ENCODE results near the gene ENTPD1. TPM values are rescaled to one million over a fixed set of nuclear protein-coding genes. Genes with fewer than 3 reads are reported as not detected.
"Not testable (repeated sequence)": the region's sequence is repeated elsewhere in the genome, so short reads cannot be mapped to it uniquely, and the experiment has no call there.

ENTPD1 gene
- total and polyA plus RNA-seq, 12 donors = 4.5 to 35.2 (median 18.3) TPM

- intact Hi-C loops (cut with DNase I) = no loop called here
- no peaks in the 10 kb centered on the region for H3K27me3 ChIP-seq
- no peak overlapping the region for H3K4me3 ChIP-seq
- 91 to 98% (median 94%) methylated on average over 4 of the region's 4 CpGs for WGBS, 4 donors
- no peak for DNase-seq
- H3K4me1 ChIP-seq (replicated peaks in 1 of 2) = no peaks in the 10 kb centered on the region
- peaks cover 0 to 34% of the 10 kb centered on the region in 2 donors for H3K36me3 ChIP-seq (replicated peaks in 1 of 2)
- TF ChIP-seq POLR2A (IDR thresholded peaks at IDR 0.05) = no peak
- no peak for TF ChIP-seq CTCF (IDR thresholded peaks at IDR 0.05)
- H3K9me3 ChIP-seq (replicated peaks in 1 of 3) = no peaks in the 10 kb centered on the region
- H3K27ac ChIP-seq = no peak overlapping the region
Measured at GRCh38 chr10:95896071-95896850, 140.3 kb downstream of the ENTPD1 start.

DNA sequence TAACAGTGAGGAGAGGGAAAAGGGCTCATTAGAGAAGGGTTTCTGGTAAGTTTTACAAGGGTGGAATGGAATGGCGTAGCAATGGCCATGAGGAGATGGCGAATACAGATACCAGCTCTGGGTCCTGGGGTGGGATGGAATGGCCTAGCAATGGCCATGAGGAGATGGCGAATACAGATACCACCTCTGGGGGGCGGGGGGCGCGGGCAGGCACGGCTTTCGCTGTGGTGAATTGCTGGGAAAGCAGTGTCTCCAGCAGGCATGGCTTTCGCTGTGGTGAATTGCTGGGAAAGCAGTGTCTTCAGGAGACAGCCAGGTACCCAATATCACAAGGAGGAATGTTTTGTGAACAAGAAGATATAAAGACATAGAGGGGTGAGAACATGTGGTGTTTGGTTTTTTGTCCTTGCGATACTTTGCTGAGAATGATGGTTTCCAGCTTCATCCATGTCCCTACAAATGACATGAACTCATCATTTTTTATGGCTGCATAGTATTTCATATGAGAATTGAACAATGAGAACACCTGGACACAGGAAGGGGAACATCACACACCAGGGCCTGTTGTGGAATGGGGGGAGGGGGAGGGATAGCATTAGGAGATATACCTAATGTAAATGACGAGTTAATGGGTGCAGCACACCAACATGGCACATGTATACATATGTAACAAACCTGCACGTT, 150.1 kb downstream of the ENTPD1 start:
- 94 to 96% (median 96%) methylated on average over 12 of the region's 12 CpGs for WGBS, 4 donors
- H3K36me3 ChIP-seq (replicated peaks in 1 of 2); H3K9me3 ChIP-seq (replicated peaks in 1 of 3); intact Hi-C loops (cut with DNase I); H3K27me3 ChIP-seq; H3K27ac ChIP-seq; H3K4me3 ChIP-seq; DNase-seq: not testable (repeated sequence)
- peaks cover 23 to 30% of the 10 kb centered on the region in 2 donors for H3K4me1 ChIP-seq (replicated peaks in 1 of 2)

DNA sequence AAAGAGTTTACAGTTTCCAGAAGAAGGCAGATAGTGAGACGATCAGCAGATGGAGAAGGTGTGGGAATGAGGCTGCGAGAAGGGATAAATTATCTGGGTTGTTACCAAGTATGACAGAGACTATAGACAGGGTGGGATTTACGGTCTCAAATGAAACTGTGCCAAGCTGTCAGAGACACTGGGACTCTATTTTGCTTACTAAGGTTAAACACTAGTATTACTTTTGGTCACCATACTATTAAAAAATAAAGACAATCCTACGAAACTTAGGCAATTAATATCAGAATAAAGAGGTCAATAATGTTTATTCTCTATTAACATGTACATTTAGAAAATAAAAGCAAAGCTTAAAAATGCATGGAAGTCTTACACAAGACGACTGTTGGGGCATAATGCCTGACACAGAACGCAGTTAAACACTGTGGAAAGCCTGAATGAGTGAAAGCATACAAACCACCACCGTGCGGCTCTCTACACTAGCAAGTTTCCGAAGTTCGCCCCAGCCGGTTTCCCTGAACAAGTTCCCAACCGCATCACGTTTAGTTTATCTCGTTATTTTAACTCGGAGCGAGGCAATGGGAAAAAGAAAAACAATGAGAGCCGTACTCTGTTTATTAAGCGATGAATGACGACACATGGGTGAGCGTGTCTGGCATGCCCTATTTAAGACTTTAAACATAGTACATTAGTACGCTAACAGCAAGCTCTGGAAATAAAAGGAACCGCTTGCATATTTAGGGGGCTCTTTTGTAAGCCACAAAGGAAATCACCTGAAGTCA, 150.9 kb downstream of the ENTPD1 start:
- Histone ChIP-seq H3K27ac (peak overlapping the region; percentile 75 to 93 (median 85)), H3K27me3 (no peaks in the 10 kb centered on the region), H3K36me3 (replicated peaks in 1 of 2) (peaks cover 0 to 4% of the 10 kb centered on the region in 2 donors), H3K9me3 (replicated peaks in 1 of 3) (no peaks in the 10 kb centered on the region), H3K4me1 (replicated peaks in 1 of 2) (peaks cover 23 to 30% of the 10 kb centered on the region in 2 donors), H3K4me3 (peak overlapping the region; percentile 19 to 80 (median 58))
- TF ChIP-seq CTCF (IDR thresholded peaks at IDR 0.05) (peak in 3 of 6 experiments; percentile 3 to 24 (median 4)), POLR2A (IDR thresholded peaks at IDR 0.05) (no peak)
- peak; percentile 51 to 79 (median 62) for DNase-seq
- 4 to 7% (median 5%) methylated on average over 22 of the region's 22 CpGs for WGBS, 4 donors
- intact Hi-C loops (cut with DNase I) = no loop called here

DNA sequence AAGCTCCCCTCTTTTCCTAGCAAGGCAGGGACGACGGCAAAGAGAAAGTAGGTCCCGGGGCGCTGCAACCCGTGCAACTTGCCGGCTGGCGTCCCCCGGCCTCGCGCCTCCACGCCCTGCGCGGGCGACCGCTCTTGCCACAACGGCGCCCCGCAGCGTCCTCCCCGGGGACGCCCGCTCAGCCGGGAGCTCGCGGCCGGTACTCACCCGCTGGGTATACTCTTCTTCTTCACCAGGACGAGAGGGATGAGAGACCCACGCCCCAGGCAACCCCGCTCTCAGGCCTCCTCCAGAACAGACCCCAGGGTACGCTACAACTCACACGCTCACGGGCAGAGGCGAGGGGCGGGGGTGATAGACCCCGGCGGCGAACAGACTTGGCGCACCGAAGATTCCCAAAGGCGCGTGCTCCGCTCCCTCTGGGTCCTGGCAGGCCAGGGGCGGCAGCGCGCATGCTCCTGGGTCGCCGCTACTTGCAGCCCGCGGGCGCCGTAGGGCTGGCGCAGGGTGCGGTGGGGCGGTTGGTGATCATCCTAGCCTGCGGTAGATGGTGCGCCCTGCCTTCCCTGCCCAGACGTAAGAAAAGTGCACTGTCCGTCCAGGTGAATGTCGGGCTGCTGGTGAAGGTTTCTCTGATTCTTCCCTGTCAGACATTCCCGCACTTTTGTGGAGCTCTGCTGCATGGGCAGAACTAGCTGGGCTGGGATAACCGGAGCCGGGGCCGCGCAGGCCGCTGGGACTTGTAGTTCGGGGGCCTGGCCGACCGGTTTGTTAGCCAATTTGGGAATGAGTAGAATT, 151.7 kb downstream of the ENTPD1 start, which contains the start of gene CC2D2B:
TSS of gene CC2D2B (plus strand) at position 520 of the 798 bp plus-strand sequence. CDS start 3,349 bp downstream, outside the sequence.
- Histone ChIP-seq H3K9me3 (replicated peaks in 1 of 3) (no peaks in the 10 kb centered on the region), H3K4me3 (peak within 1 kb of the TSS; percentile 19 to 80 (median 58)), H3K27ac (peak within 1 kb of the TSS; percentile 75 to 93 (median 85)), H3K27me3 (no peaks in the 10 kb centered on the region), H3K4me1 (replicated peaks in 1 of 2) (peaks cover 23 to 30% of the 10 kb centered on the region in 2 donors), H3K36me3 (replicated peaks in 1 of 2) (peaks cover 0 to 4% of the 10 kb centered on the region in 2 donors)
- whole genome bisulfite sequencing, 4 donors = 0% methylated on average over 13 to 69 of the region's 69 CpGs
- DNase-seq = peak; percentile 82 to 91 (median 86)
- intact Hi-C loops (cut with DNase I) = no loop called here
- TF ChIP-seq POLR2A (IDR thresholded peaks at IDR 0.05) (peak in 1 of 2 donors; percentile 51), CTCF (IDR thresholded peaks at IDR 0.05) (peak in 2 of 6 experiments; percentile 16 to 18)

Measured in adrenal gland (tissue), 12 donors.